H1 (cell line): Measurements from ENCODE around the gene TMEM150A.

ENCODE experiments used
- CREB1 ChIP-seq: IDR thresholded peaks from 2 replicates; pipeline ENCODE4 v1.6.1; 2012; ENCODE audit warnings: inconsistent platforms
- CTCF ChIP-seq, 3 experiments: IDR thresholded peaks; 1 replicate in 2 of 3; 2 replicates in 1 of 3; pipeline versions ENCODE4 v1.5.1 to v1.6.1; 2011; ENCODE audit warnings: low read length in 3 of 3, mild to moderate bottlenecking in 3 of 3, inconsistent platforms in 2 of 3, low read depth in 1 of 3, moderate library complexity in 1 of 3; ENCODE audit not compliant: insufficient read depth in 1 of 3; ENCODE audit errors: control extremely low read depth in 1 of 3
- E2F6 ChIP-seq: IDR thresholded peaks from 2 replicates; pipeline ENCODE4 v1.6.1; 2012; ENCODE audit warnings: inconsistent platforms
- EZH2 ChIP-seq: fragments of 200-600 bp; sonication (generic); IDR thresholded peaks from 2 replicates; pipeline ENCODE4 v1.7.1; 2012; ENCODE audit warnings: low read depth, mild to moderate bottlenecking, moderate library complexity, low read length, inconsistent platforms; ENCODE audit not compliant: severe bottlenecking
- JUN ChIP-seq: IDR thresholded peaks from 2 replicates; pipeline ENCODE4 v1.6.1; 2011; ENCODE audit warnings: low read depth, mild to moderate bottlenecking, improper control_type of control experiment, low read length
- NANOG ChIP-seq: IDR thresholded peaks from 2 replicates; pipeline ENCODE4 v1.6.1; 2011; ENCODE audit warnings: low read length, low read depth, mild to moderate bottlenecking, inconsistent platforms; ENCODE audit not compliant: insufficient read depth, poor library complexity, severe bottlenecking
- POLR2A ChIP-seq, 2 experiments: IDR thresholded peaks; 1 replicate in 1 of 2; 2 replicates in 1 of 2; pipeline ENCODE4 v1.6.1; 2011; ENCODE audit warnings: low read depth in 2 of 2, low read length in 2 of 2, mild to moderate bottlenecking in 2 of 2; ENCODE audit errors: control extremely low read depth in 1 of 2
- POLR2AphosphoS5 ChIP-seq: IDR thresholded peaks from 2 replicates; pipeline ENCODE4 v1.6.1; 2011; ENCODE audit warnings: low read depth, low read length
- RAD21 ChIP-seq, 2 experiments: IDR thresholded peaks in 1 of 2; conservative IDR thresholded peaks in 1 of 2; 2 replicates each; pipeline ENCODE4 v1.6.1; 2011; ENCODE audit warnings: low read depth in 2 of 2, low read length in 2 of 2, improper control_type of control experiment in 1 of 2, inconsistent platforms in 1 of 2, mild to moderate bottlenecking in 1 of 2, moderate library complexity in 1 of 2
- RFX5 ChIP-seq: IDR thresholded peaks from 2 replicates; pipeline ENCODE4 v1.6.1; 2011; ENCODE audit warnings: low read depth, low read length, improper control_type of control experiment, borderline replicate concordance
- SIX5 ChIP-seq: IDR thresholded peaks from 2 replicates; pipeline ENCODE4 v1.6.1; 2011; ENCODE audit warnings: mild to moderate bottlenecking, low read depth, low read length
- TAF1 ChIP-seq: IDR thresholded peaks from 2 replicates; pipeline ENCODE4 v1.6.1; 2011; ENCODE audit warnings: mild to moderate bottlenecking, low read depth, low read length
- YY1 ChIP-seq: IDR thresholded peaks from 2 replicates; pipeline ENCODE4 v1.6.1; 2011; ENCODE audit warnings: low read depth, mild to moderate bottlenecking, low read length

GRCh38 chr2:85589982-85590791 lies 12.3 kb downstream of the TMEM150A start:
- TF ChIP-seq CTCF (IDR thresholded peaks at IDR 0.05; ENCODE audit: control extremely low read depth in 1 of 3, insufficient read depth in 1 of 3, low read depth in 1 of 3, low read length in 3 of 3) (no peak), JUN (no peak), EZH2 (no peak), RFX5 (no peak), SIX5 (no peak), POLR2AphosphoS5 (no peak), E2F6 (no peak), NANOG (no peak), POLR2A (IDR thresholded peaks at IDR 0.05; ENCODE audit: control extremely low read depth in 1 of 2, low read depth in 2 of 2, low read length in 2 of 2) (no peak), YY1 (no peak), TAF1 (no peak), RAD21 (IDR thresholded peaks at IDR 0.05 in 1 of 2, conservative IDR thresholded peaks at IDR 0.05 in 1 of 2; ENCODE audit: low read depth in 2 of 2, low read length in 2 of 2) (no peak), CREB1 (no peak)
